ENCODE measurements around the gene SPNS2.

Gene SPNS2

GRCh38 chr17:4504188-4504587 is 5.5 kb downstream of the SPNS2 start:
- no peak for DNase-seq

- no peak for DNase-seq
Measured at GRCh38 chr17:4505187-4505586, 6.5 kb downstream of the SPNS2 start.

- DNase-seq = no peak
Measured at GRCh38 chr17:4506175-4506813, 7.6 kb downstream of the SPNS2 start.

GRCh38 chr17:4506892-4507291 is 8.2 kb downstream of the SPNS2 start:
- DNase-seq = no peak

GRCh38 chr17:4507361-4508111 is 8.9 kb downstream of the SPNS2 start:
- DNase-seq = no peak

- DNase-seq = no peak
Measured at GRCh38 chr17:4508207-4508606, 9.5 kb downstream of the SPNS2 start.

- DNase-seq = no peak
Measured at GRCh38 chr17:4509401-4509800, 10.7 kb downstream of the SPNS2 start.

GRCh38 chr17:4509923-4510617 is 11.4 kb downstream of the SPNS2 start:
- DNase-seq = no peak

- DNase-seq = no peak
Measured at GRCh38 chr17:4510618-4510941, 11.9 kb downstream of the SPNS2 start.

- no peak for DNase-seq
Measured at GRCh38 chr17:4511199-4511932, 12.7 kb downstream of the SPNS2 start.

GRCh38 chr17:4512156-4513112 is 13.8 kb downstream of the SPNS2 start:
- DNase-seq = no peak

- no peak for DNase-seq
Measured at GRCh38 chr17:4513113-4514032, 14.7 kb downstream of the SPNS2 start.

- no peak for DNase-seq
Measured at GRCh38 chr17:4514206-4514605, 15.5 kb downstream of the SPNS2 start.

GRCh38 chr17:4514779-4515178 is 16.1 kb downstream of the SPNS2 start:
- DNase-seq = no peak

GRCh38 chr17:4515501-4515900 is 16.8 kb downstream of the SPNS2 start:
- DNase-seq = no peak

- DNase-seq = no peak
Measured at GRCh38 chr17:4516735-4517134, 18.1 kb downstream of the SPNS2 start.

GRCh38 chr17:4518901-4519300 is 20.2 kb downstream of the SPNS2 start:
- no peak for DNase-seq

GRCh38 chr17:4519361-4519788 is 20.7 kb downstream of the SPNS2 start:
- DNase-seq = no peak

GRCh38 chr17:4520060-4520893 is 21.6 kb downstream of the SPNS2 start:
- no peak for DNase-seq
